SU-DHL-6 (cell line): Measurements from ENCODE around the gene PPP1R11.

Experiments
- H2AFZ ChIP-seq: fragments of 200-600 bp; sonication (generic); 2 replicates; pipeline ENCODE4 v1.6.1; 2014; ENCODE audit warnings: low read depth, mild to moderate bottlenecking, moderate library complexity, mixed read lengths, antibody characterized with exemption, low read length; ENCODE audit not compliant: severe bottlenecking
- H3F3A ChIP-seq: fragments of 200-600 bp; shearing (Covaris generic); 2 replicates; pipeline ENCODE4 v1.6.0; 2016; ENCODE audit warnings: antibody characterized with exemption, mild to moderate bottlenecking; ENCODE audit not compliant: insufficient read depth
- H3K27ac ChIP-seq: fragments of 200-600 bp; sonication (generic); 2 replicates; pipeline ENCODE4 v1.5.1; 2016; ENCODE audit warnings: low read depth, mild to moderate bottlenecking, low read length, moderate library complexity, mixed read lengths
- H3K27me3 ChIP-seq: fragments of 200-600 bp; sonication (generic), shearing (Covaris generic); 2 replicates; pipeline ENCODE4 v1.6.0; 2014; ENCODE audit warnings: mild to moderate bottlenecking, low read length
- H3K36me3 ChIP-seq: fragments of 200-600 bp; sonication (generic); 2 replicates; pipeline ENCODE4 v1.6.1; 2014; ENCODE audit warnings: mild to moderate bottlenecking, low read length, mixed read lengths
- H3K4me2 ChIP-seq: fragments of 300-600, 200-600 bp; shearing (Covaris generic), sonication (generic); 2 replicates; pipeline ENCODE4 v1.6.0; 2014; ENCODE audit warnings: low read length, low read depth, mild to moderate bottlenecking; ENCODE audit not compliant: poor library complexity, severe bottlenecking
- H3K4me3 ChIP-seq: fragments of 200-600 bp; sonication (generic); 2 replicates; pipeline ENCODE4 v1.5.1; 2014; ENCODE audit warnings: antibody characterized with exemption, low read length, mild to moderate bottlenecking, mixed read lengths; ENCODE audit not compliant: insufficient read depth, poor library complexity, severe bottlenecking
- H3K79me2 ChIP-seq: fragments of 200-600 bp; sonication (generic); 2 replicates; pipeline ENCODE4 v1.6.1; 2014; ENCODE audit warnings: mild to moderate bottlenecking, low read length, moderate library complexity; ENCODE audit not compliant: insufficient read depth
- H3K9ac ChIP-seq: fragments of 200-600 bp; sonication (generic); 2 replicates; pipeline ENCODE4 v1.7.0; 2014; ENCODE audit warnings: mild to moderate bottlenecking, low read length
- H3K9me2 ChIP-seq: fragments of 200-600 bp; sonication (generic); replicated peaks from 2 replicates; pipeline ENCODE4 v1.6.1; 2014; ENCODE audit warnings: low read length; ENCODE audit not compliant: insufficient read depth
- H3K9me3 ChIP-seq: fragments of 200-600 bp; sonication (generic); 2 replicates; pipeline ENCODE4 v1.6.1; 2014; ENCODE audit warnings: low read length, mixed read lengths; ENCODE audit not compliant: insufficient read depth
- H4K20me1 ChIP-seq: fragments of 200-600 bp; sonication (generic); 2 replicates; pipeline ENCODE4 v1.6.1; 2014; ENCODE audit warnings: low read depth, mild to moderate bottlenecking, antibody characterized with exemption, low read length, moderate library complexity, mixed read lengths
- CTCF ChIP-seq: fragments of 200-600 bp; sonication (generic); IDR thresholded peaks from one replicate; pipeline ENCODE4 v1.5.1; 2017; ENCODE audit warnings: antibody characterized with exemption, mild to moderate bottlenecking, low read length, moderate library complexity; ENCODE audit not compliant: insufficient read depth, poor library complexity, severe bottlenecking
- EZH2phosphoT487 ChIP-seq: fragments of 200-600 bp; sonication (generic), shearing (Covaris generic); conservative IDR thresholded peaks from 2 replicates; pipeline ENCODE4 v1.6.1; 2018; ENCODE audit warnings: mild to moderate bottlenecking, antibody characterized with exemption, low read length, moderate library complexity, mixed read lengths

PPP1R11 gene

GRCh38 chr6:30097902-30098768 is 31.1 kb downstream of the PPP1R11 start:
- Histone ChIP-seq H4K20me1 (no peaks in the 10 kb centered on the region), H3K79me2 (no peaks in the 10 kb centered on the region), H2AFZ (no peak overlapping the region), H3K9me3 (no peaks in the 10 kb centered on the region), H3K27me3 (no peaks in the 10 kb centered on the region), H3K9me2 (no peaks in the 10 kb centered on the region), H3K27ac (no peak overlapping the region), H3F3A (peaks cover 5% of the 10 kb centered on the region), H3K36me3 (no peaks in the 10 kb centered on the region), H3K4me2 (no peak overlapping the region), H3K4me3 (no peak overlapping the region), H3K9ac (no peak overlapping the region)
- TF ChIP-seq EZH2phosphoT487 = no peak
- no peak for TF ChIP-seq CTCF

- Histone ChIP-seq H3K27ac (no peak overlapping the region), H3K36me3 (no peaks in the 10 kb centered on the region), H3K9ac (no peak overlapping the region), H2AFZ (no peak overlapping the region), H4K20me1 (no peaks in the 10 kb centered on the region), H3K4me3 (no peak overlapping the region), H3F3A (peaks cover 5% of the 10 kb centered on the region), H3K9me2 (no peaks in the 10 kb centered on the region), H3K79me2 (no peaks in the 10 kb centered on the region), H3K27me3 (no peaks in the 10 kb centered on the region), H3K4me2 (no peak overlapping the region), H3K9me3 (no peaks in the 10 kb centered on the region)
- TF ChIP-seq EZH2phosphoT487 = no peak
Observed at GRCh38 chr6:30100154-30100553, 33.2 kb downstream of the PPP1R11 start.

DNA sequence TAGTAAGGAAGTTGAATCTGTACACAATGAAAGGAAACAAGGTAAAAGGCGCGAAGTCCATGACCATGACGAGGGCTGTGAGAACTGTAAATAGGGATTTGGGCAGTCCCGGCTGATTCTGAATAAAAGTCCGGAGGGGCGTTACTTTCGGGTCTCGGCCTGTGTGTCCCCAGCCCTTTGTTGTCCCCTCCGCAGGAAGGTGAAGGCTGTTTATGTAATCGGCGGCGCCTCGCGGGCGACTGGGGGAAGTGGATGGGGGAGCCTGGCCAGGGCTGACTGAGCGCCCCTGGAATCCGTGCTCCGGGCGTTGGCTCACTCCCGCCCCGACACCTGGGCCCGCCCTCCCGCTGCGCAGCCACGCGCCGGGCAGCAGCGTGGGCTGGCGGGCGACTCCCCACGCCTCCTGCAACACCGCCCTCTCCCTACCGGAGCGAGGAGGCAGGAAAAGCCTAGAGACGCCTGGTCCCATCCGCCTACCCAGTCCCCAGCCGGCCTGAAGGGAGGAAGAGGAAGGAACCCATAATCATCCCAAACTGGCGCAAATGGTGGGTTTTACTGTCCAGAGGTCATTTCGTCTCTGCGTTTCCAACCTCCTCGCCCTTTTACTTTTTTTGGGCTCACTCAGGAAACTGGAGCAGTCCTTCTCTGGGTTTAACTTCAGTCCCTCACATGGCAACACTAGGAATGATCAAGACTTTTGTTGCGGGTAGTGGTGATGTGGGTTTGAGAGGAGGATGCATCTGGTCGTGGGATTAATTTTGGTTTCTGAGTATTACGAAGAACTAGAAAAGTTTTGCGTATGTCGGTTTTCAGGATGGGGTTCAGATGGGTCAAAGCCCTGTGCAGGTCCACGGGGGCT is 33.8 kb downstream of the PPP1R11 start:
- no peaks in the 10 kb centered on the region for H3K9me3 ChIP-seq
- peaks cover 5% of the 10 kb centered on the region for H3F3A ChIP-seq
- H3K4me2 ChIP-seq = peak overlapping the region; percentile 67
- H3K36me3 ChIP-seq = no peaks in the 10 kb centered on the region
- no peak overlapping the region for H3K9ac ChIP-seq
- H3K79me2 ChIP-seq = no peaks in the 10 kb centered on the region
- no peaks in the 10 kb centered on the region for H3K27me3 ChIP-seq
- TF ChIP-seq CTCF = no peak
- no peak for TF ChIP-seq EZH2phosphoT487
- H3K4me3 ChIP-seq = no peak overlapping the region
- H3K9me2 ChIP-seq = no peaks in the 10 kb centered on the region
- no peaks in the 10 kb centered on the region for H4K20me1 ChIP-seq
- H2AFZ ChIP-seq = peak overlapping the region; percentile 83
- H3K27ac ChIP-seq = no peak overlapping the region
